Measurements from ENCODE around the gene SHE.

- TF ChIP-seq CTCF (conservative IDR thresholded peaks at IDR 0.05; ENCODE audit: low read length) (no peak), EZH2phosphoT487 (IDR thresholded peaks at IDR 0.05; ENCODE audit: borderline replicate concordance) (no peak)
Observed at GRCh38 chr1:154524881-154525280, 22.7 kb upstream of the SHE start.

All from Loucy (cell line).